Measurements from ENCODE around the gene GALNTL6. TPM values are rescaled to one million over a fixed set of nuclear protein-coding genes. Genes with fewer than 3 reads are reported as not detected.

GALNTL6 gene
- total RNA-seq, 1 experiment from 2014 or later, result not detected

GRCh38 chr4:172838111-172838510, 1024.9 kb downstream of the GALNTL6 start:
- TF ChIP-seq CTCF (conservative IDR thresholded peaks at IDR 0.05) (no peak), EZH2 (IDR thresholded peaks at IDR 0.05; ENCODE audit: low read depth) (no peak)
- H3K4me2 ChIP-seq, result no peak overlapping the region
- H3K9me3 ChIP-seq (ENCODE audit: insufficient read depth, low read depth), result no peaks in the 10 kb centered on the region
- DNase-seq, result no peak
- H3K4me3 ChIP-seq, result no peak overlapping the region
- H3K4me1 ChIP-seq (replicated peaks; ENCODE audit: insufficient read depth), result no peaks in the 10 kb centered on the region
- ChIA-PET CTCF (no interaction called here), POLR2A (ENCODE audit: unreplicated experiment) (no interaction called here)
- no peaks in the 10 kb centered on the region for H3K36me3 ChIP-seq (ENCODE audit: low read depth)
- no peaks in the 10 kb centered on the region for H3F3A ChIP-seq (ENCODE audit: insufficient read depth, low read depth)
- H2AFZ ChIP-seq, result no peak overlapping the region
- no peak overlapping the region for H3K27ac ChIP-seq
- no TSS peak for BruUV-seq (replicated peaks)
- no peaks in the 10 kb centered on the region for H3K27me3 ChIP-seq (ENCODE audit: insufficient read depth, low read depth)
- H4K20me1 ChIP-seq (ENCODE audit: insufficient read depth), result no peaks in the 10 kb centered on the region
- H3K9me2 ChIP-seq (ENCODE audit: insufficient read depth), result no peaks in the 10 kb centered on the region
- intact Hi-C loops (cut with micrococcal nuclease; ENCODE audit: unreplicated experiment), result loop anchor here (10.0 kb wide), 1 partner anchor 417 kb away; no protein-coding TSS in a partner anchor
- H3K79me2 ChIP-seq (ENCODE audit: low read depth), result no peaks in the 10 kb centered on the region

GRCh38 chr4:172838943-172839342, 1025.7 kb downstream of the GALNTL6 start:
- Histone ChIP-seq H2AFZ (no peak overlapping the region), H3K4me2 (no peak overlapping the region), H4K20me1 (ENCODE audit: insufficient read depth) (no peaks in the 10 kb centered on the region), H3K27ac (no peak overlapping the region), H3K4me1 (replicated peaks; ENCODE audit: insufficient read depth) (no peaks in the 10 kb centered on the region), H3K27me3 (ENCODE audit: insufficient read depth, low read depth) (no peaks in the 10 kb centered on the region), H3F3A (ENCODE audit: insufficient read depth, low read depth) (no peaks in the 10 kb centered on the region), H3K4me3 (no peak overlapping the region), H3K9me3 (ENCODE audit: insufficient read depth, low read depth) (no peaks in the 10 kb centered on the region), H3K36me3 (ENCODE audit: low read depth) (no peaks in the 10 kb centered on the region), H3K79me2 (ENCODE audit: low read depth) (no peaks in the 10 kb centered on the region), H3K9me2 (ENCODE audit: insufficient read depth) (no peaks in the 10 kb centered on the region)
- TF ChIP-seq CTCF (conservative IDR thresholded peaks at IDR 0.05), result no peak
- TF ChIP-seq EZH2 (IDR thresholded peaks at IDR 0.05; ENCODE audit: low read depth), result no peak
- DNase-seq, result no peak
- ChIA-PET POLR2A (ENCODE audit: unreplicated experiment) (no interaction called here), CTCF (no interaction called here)
- intact Hi-C loops (cut with micrococcal nuclease; ENCODE audit: unreplicated experiment), result loop anchor here (10.0 kb wide), 1 partner anchor 416 kb away; no protein-coding TSS in a partner anchor
- BruUV-seq (replicated peaks), result no TSS peak

- Histone ChIP-seq H3K79me2 (ENCODE audit: low read depth) (no peaks in the 10 kb centered on the region), H3K4me3 (no peak overlapping the region), H2AFZ (no peak overlapping the region), H4K20me1 (ENCODE audit: insufficient read depth) (no peaks in the 10 kb centered on the region), H3K9me2 (ENCODE audit: insufficient read depth) (no peaks in the 10 kb centered on the region), H3K36me3 (ENCODE audit: low read depth) (no peaks in the 10 kb centered on the region), H3K27ac (no peak overlapping the region), H3K4me1 (replicated peaks; ENCODE audit: insufficient read depth) (no peaks in the 10 kb centered on the region), H3K27me3 (ENCODE audit: insufficient read depth, low read depth) (no peaks in the 10 kb centered on the region), H3K9me3 (ENCODE audit: insufficient read depth, low read depth) (no peaks in the 10 kb centered on the region), H3F3A (ENCODE audit: insufficient read depth, low read depth) (no peaks in the 10 kb centered on the region), H3K4me2 (no peak overlapping the region)
- CTCF ChIA-PET, result no interaction called here
- no peak for DNase-seq
- BruUV-seq (replicated peaks), result no TSS peak
- POLR2A ChIA-PET (ENCODE audit: unreplicated experiment), result no interaction called here
- intact Hi-C loops (cut with micrococcal nuclease; ENCODE audit: unreplicated experiment), result no loop called here
- TF ChIP-seq EZH2 (IDR thresholded peaks at IDR 0.05; ENCODE audit: low read depth), result no peak
Observed at GRCh38 chr4:172842779-172843178, 1029.6 kb downstream of the GALNTL6 start.

GRCh38 chr4:172843192-172843591, 1030.0 kb downstream of the GALNTL6 start:
- H3K4me2 ChIP-seq, result no peak overlapping the region
- TF ChIP-seq CTCF (conservative IDR thresholded peaks at IDR 0.05) (no peak), EZH2 (IDR thresholded peaks at IDR 0.05; ENCODE audit: low read depth) (no peak)
- no peaks in the 10 kb centered on the region for H3K9me2 ChIP-seq (ENCODE audit: insufficient read depth)
- no peaks in the 10 kb centered on the region for H3K79me2 ChIP-seq (ENCODE audit: low read depth)
- H3K9me3 ChIP-seq (ENCODE audit: insufficient read depth, low read depth), result no peaks in the 10 kb centered on the region
- no peaks in the 10 kb centered on the region for H3K27me3 ChIP-seq (ENCODE audit: insufficient read depth, low read depth)
- H3K4me1 ChIP-seq (replicated peaks; ENCODE audit: insufficient read depth), result no peaks in the 10 kb centered on the region
- no peak overlapping the region for H2AFZ ChIP-seq
- CTCF ChIA-PET, result no interaction called here
- H3F3A ChIP-seq (ENCODE audit: insufficient read depth, low read depth), result no peaks in the 10 kb centered on the region
- no peak overlapping the region for H3K4me3 ChIP-seq
- DNase-seq, result no peak
- POLR2A ChIA-PET (ENCODE audit: unreplicated experiment), result no interaction called here
- H3K27ac ChIP-seq, result no peak overlapping the region
- H3K36me3 ChIP-seq (ENCODE audit: low read depth), result no peaks in the 10 kb centered on the region
- intact Hi-C loops (cut with micrococcal nuclease; ENCODE audit: unreplicated experiment), result no loop called here
- BruUV-seq (replicated peaks), result no TSS peak
- H4K20me1 ChIP-seq (ENCODE audit: insufficient read depth), result no peaks in the 10 kb centered on the region
